Heart right ventricle (tissue), 16 donors: ENCODE measurements around the gene LRRC72. TPM values are rescaled to one million over a fixed set of nuclear protein-coding genes. Genes with fewer than 3 reads are reported as not detected.

Experiments
- ATAC-seq, 8 donors: fragments of 200-7000 bp; cut with Tn5 transposase; one replicate each; pipeline ENCODE4 v1.9.1; 2020; ENCODE audit warnings: mild to moderate bottlenecking in 8 of 8, moderate library complexity in 8 of 8, moderate number of reproducible peaks in 1 of 8
- DNase-seq, 2 donors: peaks; one replicate each; pipeline ENCODE4 v3.0.0-alpha.2; 2020
- H3K27ac ChIP-seq, 10 donors: fragments of 200-600 bp; sonication (generic) in 2 of 10; one replicate each; pipeline versions ENCODE4 v1.5.0 to v1.8.0; 2020 to 2022; ENCODE audit warnings: mild to moderate bottlenecking in 3 of 10
- H3K27me3 ChIP-seq, 7 donors: fragments of 200-600 bp; one replicate each; pipeline ENCODE4 v1.8.0; 2021 to 2022; ENCODE audit warnings: mild to moderate bottlenecking in 2 of 7
- H3K36me3 ChIP-seq, 9 donors: fragments of 200-600 bp; sonication (generic) in 1 of 9; one replicate each; pipeline versions ENCODE4 v1.5.0 to v1.8.0; 2020 to 2022; ENCODE audit warnings: mild to moderate bottlenecking in 2 of 9
- H3K4me1 ChIP-seq, 9 donors: fragments of 200-600 bp; sonication (generic) in 1 of 9; one replicate each; pipeline versions ENCODE4 v1.5.0 to v1.8.0; 2020 to 2022; ENCODE audit warnings: mild to moderate bottlenecking in 4 of 9
- H3K4me3 ChIP-seq, 10 donors: fragments of 200-600 bp; sonication (generic) in 2 of 10; one replicate each; pipeline versions ENCODE4 v1.5.0 to v1.8.0; 2020 to 2022; ENCODE audit warnings: mild to moderate bottlenecking in 7 of 10, moderate library complexity in 2 of 10
- H3K9me3 ChIP-seq, 11 donors: fragments of 200-600 bp in 10 of 11; sonication (generic) in 2 of 11; one replicate each; pipeline versions ENCODE4 v1.5.0 to v1.8.0; 2013 to 2022; ENCODE audit warnings: mild to moderate bottlenecking in 2 of 11, control low read depth in 1 of 11, moderate library complexity in 1 of 11
- WGBS, 2 donors: extraction: QIAGEN DNeasy Blood & Tissue Kit; methylation state at CpG; one replicate each; pipeline ENCODE4 v1.1.7; 2013; ENCODE audit warnings: inconsistent platforms in 1 of 2; 5-methylcytosine and 5-hydroxymethylcytosine counted together
- intact Hi-C, 10 donors: fragments of 100-400 bp; cut with DNase I; formaldehyde crosslinking; loops; one replicate each; pipeline versions ENCODE4 v1.11.1 to v1.14.2; 2022
- polyA plus RNA-seq, 2 donors: library from polyadenylated mRNA; stranded (reverse); fragments of 200-250 nt; gene quantifications; one replicate each; pipeline ENCODE4 v1.2.3, GENCODE V29; 2013
- total RNA-seq, 10 donors: library from RNA; stranded (reverse); fragmentation: NEBNext Ultra II Directional in 3 of 10; extraction: Animal tissue kit (Norgen Biotek cat#: 25700) in 3 of 10; gene quantifications; one replicate each; pipeline versions ENCODE4 v1.2.1 to v1.2.4, GENCODE V29; 2021 to 2023
- TF ChIP-seq, protein P1 (sequence below), 9 donors: fragments of 200-600 bp; sonication (generic) in 2 of 9; IDR thresholded peaks; one replicate each; pipeline versions ENCODE4 v1.5.0 to v1.8.0; 2021 to 2022; ENCODE audit warnings: antibody characterized with exemption in 9 of 9, mild to moderate bottlenecking in 5 of 9, moderate library complexity in 1 of 9
- donor health status: Arrhythmogenic right ventricular cardiomyopathy.
- donor health status: ischemic (EF 13 %, LVEDD 7.1; RV severe dilation, severe dysfunction).
- donor health status: healthy with polysubstance abuse.
- donor health status: DM: no; HTN: yes; CAD: no.
- donor health status: DM: no; HTN: no; CAD: no.
- donor health status: ischemic (EF 25% LVEDD 6.9; RV normal size, moderate dysfunction).
- donor health status: ischemic (EF 25% LVEDD 5.7; RV mildly dilated, moderate dysfunction).
- donor health status: healthy.
- donor health status: DM: yes; HTN: yes; CAD: no.
- donor health status: Ischemic cardiomyopathy.
- donor health status: ischemic (EF 35%, LVEDD 5.7; RV mildly dilated, moderate dysfunction).
- donor health status: nonischemic (EF 11% LVEDD 7.7; RV severe dilation, severe dysfunction).
- donor health status: DM: yes; HTN: yes; CAD: no.
- donor health status: PGD.
- donor health status: ischemic (EF 29% LVEDD 5.4; RV normal size, mild dysfunction).
- donor health status: nonischemic (EF 23%, LVEDD 6.1; RV moderate dilation, normal function).

The LRRC72 gene
- total and polyA plus RNA-seq, 12 donors: not detected

DNA sequence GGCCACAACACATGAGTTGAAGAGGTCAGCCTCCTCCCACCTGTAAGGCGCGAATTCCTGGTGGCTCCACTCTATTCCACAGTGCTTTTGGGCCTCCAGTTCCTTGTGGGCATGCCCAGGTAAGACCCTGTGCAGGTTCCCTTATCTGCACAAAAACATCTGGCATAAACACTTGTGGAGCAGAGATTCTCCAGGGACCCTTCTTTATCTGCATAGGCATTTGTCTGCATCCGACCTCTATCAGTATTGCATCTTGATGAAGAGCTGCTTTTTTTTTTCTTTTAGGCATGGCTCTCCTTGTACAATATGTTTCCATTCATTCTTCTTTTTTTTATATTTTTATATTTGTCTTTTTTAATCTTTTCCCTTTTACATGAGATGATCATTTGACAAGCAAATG, 60.5 kb downstream of the LRRC72 start:
- TF ChIP-seq, protein P1, sequence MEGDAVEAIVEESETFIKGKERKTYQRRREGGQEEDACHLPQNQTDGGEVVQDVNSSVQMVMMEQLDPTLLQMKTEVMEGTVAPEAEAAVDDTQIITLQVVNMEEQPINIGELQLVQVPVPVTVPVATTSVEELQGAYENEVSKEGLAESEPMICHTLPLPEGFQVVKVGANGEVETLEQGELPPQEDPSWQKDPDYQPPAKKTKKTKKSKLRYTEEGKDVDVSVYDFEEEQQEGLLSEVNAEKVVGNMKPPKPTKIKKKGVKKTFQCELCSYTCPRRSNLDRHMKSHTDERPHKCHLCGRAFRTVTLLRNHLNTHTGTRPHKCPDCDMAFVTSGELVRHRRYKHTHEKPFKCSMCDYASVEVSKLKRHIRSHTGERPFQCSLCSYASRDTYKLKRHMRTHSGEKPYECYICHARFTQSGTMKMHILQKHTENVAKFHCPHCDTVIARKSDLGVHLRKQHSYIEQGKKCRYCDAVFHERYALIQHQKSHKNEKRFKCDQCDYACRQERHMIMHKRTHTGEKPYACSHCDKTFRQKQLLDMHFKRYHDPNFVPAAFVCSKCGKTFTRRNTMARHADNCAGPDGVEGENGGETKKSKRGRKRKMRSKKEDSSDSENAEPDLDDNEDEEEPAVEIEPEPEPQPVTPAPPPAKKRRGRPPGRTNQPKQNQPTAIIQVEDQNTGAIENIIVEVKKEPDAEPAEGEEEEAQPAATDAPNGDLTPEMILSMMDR (IDR thresholded peaks at IDR 0.05): no peak
- ATAC-seq: no peak
- intact Hi-C loops: no loop called here
- Histone ChIP-seq H3K4me3 (peak overlapping the region in 1 of 10 donors; percentile 26), H3K27ac (no peak overlapping the region), H3K9me3 (peaks cover 0 to 12% (median 0%) of the 10 kb centered on the region in 11 donors), H3K27me3 (no peaks in the 10 kb centered on the region), H3K4me1 (peaks cover 0 to 18% (median 0%) of the 10 kb centered on the region in 9 donors), H3K36me3 (no peaks in the 10 kb centered on the region)
- DNase-seq: no peak
- 82 to 86% methylated on average over 3 of the region's 3 CpGs for WGBS, 2 donors

GRCh38 chr7:16587790-16588189, 61.2 kb downstream of the LRRC72 start:
- Histone ChIP-seq H3K4me3 (peak overlapping the region in 5 of 10 donors; percentile 20 to 26 (median 26)), H3K27me3 (no peaks in the 10 kb centered on the region), H3K27ac (peak overlapping the region in 1 of 10 donors; percentile 25), H3K4me1 (peaks cover 0 to 18% (median 0%) of the 10 kb centered on the region in 9 donors), H3K36me3 (no peaks in the 10 kb centered on the region), H3K9me3 (peaks cover 0 to 12% (median 0%) of the 10 kb centered on the region in 11 donors)
- 31 to 52% methylated on average over 6 of the region's 6 CpGs for WGBS, 2 donors
- DNase-seq (peak in 1 of 2 donors; percentile 21), ATAC-seq (peak in 6 of 8 donors; percentile 34 to 83 (median 79))
- intact Hi-C loops: no loop called here
- TF ChIP-seq, protein P1 (IDR thresholded peaks at IDR 0.05): no peak

- WGBS, 2 donors: 62 to 77% methylated on average over 2 of the region's 2 CpGs
- ATAC-seq (no peak), DNase-seq (no peak)
- no peaks in the 10 kb centered on the region for H3K36me3 ChIP-seq
- no peak overlapping the region for H3K4me3 ChIP-seq
- H3K27ac ChIP-seq: no peak overlapping the region
- H3K9me3 ChIP-seq: peaks cover 0 to 12% (median 0%) of the 10 kb centered on the region in 11 donors
- H3K27me3 ChIP-seq: no peaks in the 10 kb centered on the region
- H3K4me1 ChIP-seq: peaks cover 0 to 18% (median 0%) of the 10 kb centered on the region in 9 donors
- intact Hi-C loops: no loop called here
- TF ChIP-seq, protein P1 (IDR thresholded peaks at IDR 0.05): no peak
Measured at GRCh38 chr7:16589881-16590280, 63.3 kb downstream of the LRRC72 start.

DNA sequence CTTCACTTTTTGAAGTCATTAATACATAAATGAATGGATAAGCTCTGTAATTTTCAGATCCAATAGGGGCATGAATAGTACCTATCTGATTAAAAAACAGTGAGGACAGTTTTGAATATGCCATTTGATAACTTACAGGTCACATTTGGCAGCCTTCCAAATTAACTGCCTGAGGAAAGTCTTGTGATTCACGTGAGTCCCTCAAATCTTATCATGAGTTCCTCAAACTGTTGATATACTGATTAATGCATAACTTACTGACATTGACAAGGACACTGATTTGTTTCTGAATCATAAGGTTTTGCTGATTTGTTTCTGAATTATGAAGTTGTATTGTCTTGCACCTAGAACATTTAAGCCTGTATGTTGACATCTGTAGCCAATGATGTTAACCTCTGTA, 63.8 kb downstream of the LRRC72 start:
- DNase-seq (no peak), ATAC-seq (no peak)
- Histone ChIP-seq H3K9me3 (peaks cover 0 to 10% (median 0%) of the 10 kb centered on the region in 11 donors), H3K4me3 (no peak overlapping the region), H3K27ac (no peak overlapping the region), H3K36me3 (no peaks in the 10 kb centered on the region), H3K27me3 (no peaks in the 10 kb centered on the region), H3K4me1 (peaks cover 0 to 18% (median 0%) of the 10 kb centered on the region in 9 donors)
- TF ChIP-seq, protein P1 (IDR thresholded peaks at IDR 0.05): no peak
- intact Hi-C loops: no loop called here
- WGBS, 2 donors: 3 to 11% methylated on average over 1 of the region's 1 CpG
